Measurements from ENCODE around the gene LYPLA2. TPM values are rescaled to one million over a fixed set of nuclear protein-coding genes. Genes with fewer than 3 reads are reported as not detected.

LYPLA2 gene
- polyA plus RNA-seq, 1 of the 3 experiments (the other 2 are of a cell fraction): 109 TPM

DNA sequence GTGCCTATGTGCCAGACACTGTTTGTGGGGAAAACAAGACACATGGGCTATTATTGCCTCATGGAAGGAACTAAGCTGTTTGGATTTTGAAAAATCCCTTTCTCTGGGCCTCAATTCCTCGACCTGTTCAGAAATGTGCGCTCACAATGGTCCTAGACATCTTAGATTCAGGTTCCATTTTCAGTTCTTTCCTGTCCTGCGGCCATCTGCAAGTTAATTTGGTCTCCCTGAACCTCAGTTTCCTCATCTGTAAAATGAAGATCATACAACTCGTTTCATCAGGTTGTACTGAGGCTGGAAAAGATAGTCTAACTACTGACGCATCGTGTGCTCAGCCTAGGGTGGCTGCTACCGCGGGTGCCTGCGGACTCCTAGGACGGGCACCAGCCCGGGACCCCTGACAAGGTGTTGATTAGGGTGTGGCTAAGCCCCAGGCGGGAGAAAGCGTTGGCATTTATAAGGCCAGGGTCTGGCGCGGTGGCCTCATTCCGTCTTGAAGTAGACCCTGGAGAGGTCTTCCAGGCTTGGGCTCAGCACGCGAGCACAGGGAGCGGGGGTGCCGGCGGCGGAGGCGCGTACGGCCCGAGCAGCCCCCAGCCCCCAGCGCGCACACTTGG, 48.2 kb upstream of the LYPLA2 start:
- H3K27ac ChIP-seq (ENCODE audit: low read depth in 2 of 2, low read length in 1 of 2): peak overlapping the region; percentile 46 to 87; a peak in 3 of 4 replicates
- H3K4me3 ChIP-seq (ENCODE audit: low read depth in 2 of 2, low read length in 1 of 2): peak overlapping the region; percentile 74 to 93
- H3K27me3 ChIP-seq (ENCODE audit: insufficient read depth): no peaks in the 10 kb centered on the region
- H3K4me2 ChIP-seq: peak overlapping the region; percentile 90
- DNase-seq: no peak
- H3K4me1 ChIP-seq (ENCODE audit: control insufficient read depth in 1 of 2, insufficient read depth in 2 of 2, low read depth in 1 of 2, low read length in 1 of 2): peaks cover 4 to 14% of the 10 kb centered on the region in 2 experiments; a peak in 2 of 4 replicates
- H3F3A ChIP-seq (replicated peaks; ENCODE audit: insufficient read depth): peaks cover 26% of the 10 kb centered on the region
- peaks cover 6 to 12% of the 10 kb centered on the region in 2 experiments for H3K36me3 ChIP-seq (replicated peaks in 1 of 2; ENCODE audit: control insufficient read depth in 1 of 2, insufficient read depth in 2 of 2, low read length in 1 of 2)
- peaks cover 44% of the 10 kb centered on the region for H3K79me2 ChIP-seq (ENCODE audit: insufficient read depth)
- no peaks in the 10 kb centered on the region for H3K9me3 ChIP-seq
- WGBS (ENCODE audit: low lambda C conversion rate): 30% methylated on average over 11 of the region's 28 CpGs
- TF ChIP-seq CHD2 (IDR thresholded peaks at IDR 0.05; ENCODE audit: low read length, partially characterized antibody): no peak
- TF ChIP-seq EP300 (IDR thresholded peaks at IDR 0.05; ENCODE audit: borderline replicate concordance in 1 of 2, low read depth in 1 of 2, low read length in 1 of 2): no peak
- TF ChIP-seq, protein P1, sequence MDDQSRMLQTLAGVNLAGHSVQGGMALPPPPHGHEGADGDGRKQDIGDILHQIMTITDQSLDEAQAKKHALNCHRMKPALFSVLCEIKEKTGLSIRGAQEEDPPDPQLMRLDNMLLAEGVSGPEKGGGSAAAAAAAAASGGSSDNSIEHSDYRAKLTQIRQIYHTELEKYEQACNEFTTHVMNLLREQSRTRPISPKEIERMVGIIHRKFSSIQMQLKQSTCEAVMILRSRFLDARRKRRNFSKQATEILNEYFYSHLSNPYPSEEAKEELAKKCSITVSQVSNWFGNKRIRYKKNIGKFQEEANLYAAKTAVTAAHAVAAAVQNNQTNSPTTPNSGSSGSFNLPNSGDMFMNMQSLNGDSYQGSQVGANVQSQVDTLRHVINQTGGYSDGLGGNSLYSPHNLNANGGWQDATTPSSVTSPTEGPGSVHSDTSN (IDR thresholded peaks at IDR 0.05): no peak
- TF ChIP-seq REST (IDR thresholded peaks at IDR 0.05; ENCODE audit: low read depth, low read length): no peak
- no peak for TF ChIP-seq RAD21 (IDR thresholded peaks at IDR 0.05; ENCODE audit: low read length)
- TF ChIP-seq, protein P2, sequence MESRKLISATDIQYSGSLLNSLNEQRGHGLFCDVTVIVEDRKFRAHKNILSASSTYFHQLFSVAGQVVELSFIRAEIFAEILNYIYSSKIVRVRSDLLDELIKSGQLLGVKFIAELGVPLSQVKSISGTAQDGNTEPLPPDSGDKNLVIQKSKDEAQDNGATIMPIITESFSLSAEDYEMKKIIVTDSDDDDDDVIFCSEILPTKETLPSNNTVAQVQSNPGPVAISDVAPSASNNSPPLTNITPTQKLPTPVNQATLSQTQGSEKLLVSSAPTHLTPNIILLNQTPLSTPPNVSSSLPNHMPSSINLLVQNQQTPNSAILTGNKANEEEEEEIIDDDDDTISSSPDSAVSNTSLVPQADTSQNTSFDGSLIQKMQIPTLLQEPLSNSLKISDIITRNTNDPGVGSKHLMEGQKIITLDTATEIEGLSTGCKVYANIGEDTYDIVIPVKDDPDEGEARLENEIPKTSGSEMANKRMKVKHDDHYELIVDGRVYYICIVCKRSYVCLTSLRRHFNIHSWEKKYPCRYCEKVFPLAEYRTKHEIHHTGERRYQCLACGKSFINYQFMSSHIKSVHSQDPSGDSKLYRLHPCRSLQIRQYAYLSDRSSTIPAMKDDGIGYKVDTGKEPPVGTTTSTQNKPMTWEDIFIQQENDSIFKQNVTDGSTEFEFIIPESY (IDR thresholded peaks at IDR 0.05; ENCODE audit: borderline replicate concordance, low read depth): no peak
- no peak for TF ChIP-seq MXI1 (IDR thresholded peaks at IDR 0.05; ENCODE audit: low read depth, low read length)
- no peak for TF ChIP-seq TCF12 (IDR thresholded peaks at IDR 0.05)
- TF ChIP-seq SIN3A (IDR thresholded peaks at IDR 0.05; ENCODE audit: borderline replicate concordance, low read depth, low read length): no peak
- TF ChIP-seq JUND (IDR thresholded peaks at IDR 0.05): no peak
- no peak for TF ChIP-seq RFX5 (IDR thresholded peaks at IDR 0.05; ENCODE audit: low read length)
- no peak for TF ChIP-seq RCOR1 (IDR thresholded peaks at IDR 0.05; ENCODE audit: low read length)
- TF ChIP-seq MEF2A (IDR thresholded peaks at IDR 0.05; ENCODE audit: borderline replicate concordance, low read depth): no peak
- TF ChIP-seq, protein P3, sequence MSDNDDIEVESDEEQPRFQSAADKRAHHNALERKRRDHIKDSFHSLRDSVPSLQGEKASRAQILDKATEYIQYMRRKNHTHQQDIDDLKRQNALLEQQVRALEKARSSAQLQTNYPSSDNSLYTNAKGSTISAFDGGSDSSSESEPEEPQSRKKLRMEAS (IDR thresholded peaks at IDR 0.05; ENCODE audit: low read depth): no peak
- TF ChIP-seq FOXM1 (IDR thresholded peaks at IDR 0.05; ENCODE audit: low read depth): no peak
- no peak for TF ChIP-seq EZH2phosphoT487 (IDR thresholded peaks at IDR 0.05; ENCODE audit: borderline replicate concordance, low read depth)
- TF ChIP-seq, protein P4, sequence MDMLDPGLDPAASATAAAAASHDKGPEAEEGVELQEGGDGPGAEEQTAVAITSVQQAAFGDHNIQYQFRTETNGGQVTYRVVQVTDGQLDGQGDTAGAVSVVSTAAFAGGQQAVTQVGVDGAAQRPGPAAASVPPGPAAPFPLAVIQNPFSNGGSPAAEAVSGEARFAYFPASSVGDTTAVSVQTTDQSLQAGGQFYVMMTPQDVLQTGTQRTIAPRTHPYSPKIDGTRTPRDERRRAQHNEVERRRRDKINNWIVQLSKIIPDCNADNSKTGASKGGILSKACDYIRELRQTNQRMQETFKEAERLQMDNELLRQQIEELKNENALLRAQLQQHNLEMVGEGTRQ (IDR thresholded peaks at IDR 0.05; ENCODE audit: borderline replicate concordance, low read depth, low read length): no peak
- no peak for TF ChIP-seq TEAD4 (IDR thresholded peaks at IDR 0.05; ENCODE audit: borderline replicate concordance, insufficient read depth)
- no peak for TF ChIP-seq NRF1 (IDR thresholded peaks at IDR 0.05; ENCODE audit: low read depth, low read length)
- peak overlapping the region; percentile 83 for H2AFZ ChIP-seq (ENCODE audit: low read depth)
- no peaks in the 10 kb centered on the region for H3K9me2 ChIP-seq
- ChIA-PET CTCF (interaction anchor here (1.1 to 1.7 kb wide), 4 partner anchors 9 to 174 kb away, joined by 3 to 9 read pairs (median 5); no protein-coding TSS in a partner anchor), POLR2A (interaction anchor here (0.9 to 1.8 kb wide), 6 partner anchors 20 to 399 kb away, joined by 3 to 6 read pairs (median 3); partner anchors contain the start of genes HMGCL, HNRNPR, LYPLA2 and RPL11)
- H3K9ac ChIP-seq: peak overlapping the region; percentile 79
- H4K20me1 ChIP-seq (ENCODE audit: insufficient read depth): peaks cover 39% of the 10 kb centered on the region

Data from SK-N-SH (cell line).